Measurements from ENCODE around the gene RAB12.

Gene RAB12

GRCh38 chr18:8688216-8688800 lies 79.1 kb downstream of the RAB12 start:
- no peak for FAIRE-seq

GRCh38 chr18:8688816-8689215 lies 79.6 kb downstream of the RAB12 start:
- FAIRE-seq: no peak
